Measurements from ENCODE around the gene LTBP3.

Gene LTBP3

GRCh38 chr11:65553301-65554001, 4.7 kb downstream of the LTBP3 start:
- no peak for DNase-seq (ENCODE audit: low read depth)

DNA sequence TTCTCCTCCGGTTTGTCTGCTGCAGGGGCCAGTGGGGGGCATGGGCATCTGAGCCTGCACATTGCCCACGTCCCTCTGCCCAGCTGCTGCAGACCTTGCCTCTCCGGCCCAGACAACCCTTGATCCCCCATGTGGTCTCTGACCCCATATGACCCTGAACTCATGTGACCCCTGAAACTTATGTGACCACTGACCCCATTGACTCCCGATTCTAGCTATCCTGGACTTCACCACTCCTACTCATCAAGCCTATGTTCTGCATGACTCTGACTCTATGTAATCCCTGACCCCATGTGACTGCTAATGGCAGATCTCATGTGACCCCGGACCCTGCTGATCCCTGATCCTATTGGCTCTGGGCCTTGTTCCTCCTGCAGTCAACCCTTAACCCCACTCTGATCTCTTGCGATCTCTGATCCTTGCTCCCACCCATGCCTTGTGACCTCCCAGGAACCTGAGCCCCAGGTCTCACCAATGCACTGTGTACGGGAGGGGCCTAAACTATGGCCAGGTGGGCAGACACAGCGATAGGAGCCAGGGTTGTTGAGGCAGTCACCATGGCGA, 5.7 kb downstream of the LTBP3 start:
- no peak for DNase-seq (ENCODE audit: low read depth)

GRCh38 chr11:65551572-65552387, 6.4 kb downstream of the LTBP3 start:
- no peak for DNase-seq (ENCODE audit: low read depth)

DNA sequence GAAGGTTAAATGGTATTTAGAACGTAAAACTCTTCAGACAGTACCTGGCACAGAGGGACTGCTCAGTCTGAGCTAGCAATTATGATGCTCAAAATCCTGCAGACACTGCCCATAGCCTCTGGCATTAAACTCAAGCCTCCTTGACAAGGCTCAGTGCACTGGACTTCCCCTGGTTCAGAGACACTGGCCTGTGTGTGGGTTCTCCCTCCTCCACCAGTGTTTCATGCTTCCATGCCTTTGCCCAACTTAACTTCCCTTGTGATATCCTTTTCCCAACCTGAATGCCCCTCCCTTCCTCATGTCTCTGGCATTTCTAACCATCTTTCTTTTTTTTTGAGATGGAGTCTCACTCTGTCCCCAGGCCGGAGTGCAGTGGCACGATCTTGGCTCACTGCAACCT, 9.1 kb downstream of the LTBP3 start:
- no peak for DNase-seq (ENCODE audit: low read depth)

DNA sequence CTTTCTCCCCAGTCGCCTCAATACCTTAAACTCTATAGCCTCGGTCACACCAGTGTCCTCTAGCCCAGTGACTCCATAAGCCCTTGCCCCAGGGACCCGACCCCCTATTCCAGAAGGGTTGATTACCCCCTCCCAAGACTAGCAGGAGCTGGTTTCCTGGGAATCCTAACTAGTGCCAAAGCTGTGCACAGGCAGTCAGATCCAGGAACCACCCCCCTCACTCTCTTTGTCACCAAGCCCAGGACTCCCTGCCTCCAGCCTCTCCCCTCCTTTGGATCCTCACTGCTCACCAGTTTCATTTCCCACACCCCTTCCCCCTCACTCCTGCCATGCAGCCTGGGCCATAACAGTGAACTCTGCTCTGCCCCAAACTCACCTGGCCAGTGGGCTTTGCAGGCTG, 9.8 kb downstream of the LTBP3 start:
- DNase-seq (ENCODE audit: low read depth): no peak

- DNase-seq (ENCODE audit: low read depth): no peak
Observed at GRCh38 chr11:65547446-65548125, 10.6 kb downstream of the LTBP3 start.

DNA sequence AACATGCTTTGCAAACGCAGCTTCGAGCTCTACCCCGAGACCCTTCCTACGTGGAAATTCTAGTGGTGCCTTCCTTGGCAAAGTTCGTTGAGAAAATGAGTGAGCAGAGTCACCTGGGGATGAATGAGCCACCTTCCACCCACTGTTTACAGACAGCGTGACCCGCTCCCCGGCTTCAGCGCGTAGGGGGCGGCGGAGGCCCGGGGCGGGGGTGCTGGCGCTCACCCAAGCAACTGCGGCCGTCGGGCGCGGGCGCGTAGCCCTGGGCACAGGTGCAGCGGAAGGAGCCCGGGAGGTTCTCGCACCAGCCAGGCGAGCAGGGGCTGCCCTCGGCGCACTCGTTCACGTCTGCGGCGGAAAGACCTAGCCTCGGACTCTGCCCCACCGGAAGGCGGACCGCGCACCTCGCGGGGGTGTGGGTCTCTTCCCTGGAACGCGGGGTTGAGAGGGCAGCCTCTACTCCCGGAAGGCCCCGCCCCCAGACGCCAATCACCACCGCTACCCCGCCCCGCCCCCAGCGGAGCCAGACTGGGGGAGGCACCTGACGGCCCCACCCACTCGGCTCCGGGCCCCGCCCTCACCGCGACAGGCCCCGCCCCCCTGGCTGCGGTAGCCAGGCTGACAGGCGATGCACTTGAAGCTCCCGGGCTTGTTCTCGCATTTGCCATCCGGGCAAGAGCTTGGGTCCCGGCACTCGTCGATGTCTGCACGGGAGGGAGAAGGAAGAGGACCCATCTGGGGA, 11.8 kb downstream of the LTBP3 start:
- DNase-seq (ENCODE audit: low read depth): peak; percentile 97

DNA sequence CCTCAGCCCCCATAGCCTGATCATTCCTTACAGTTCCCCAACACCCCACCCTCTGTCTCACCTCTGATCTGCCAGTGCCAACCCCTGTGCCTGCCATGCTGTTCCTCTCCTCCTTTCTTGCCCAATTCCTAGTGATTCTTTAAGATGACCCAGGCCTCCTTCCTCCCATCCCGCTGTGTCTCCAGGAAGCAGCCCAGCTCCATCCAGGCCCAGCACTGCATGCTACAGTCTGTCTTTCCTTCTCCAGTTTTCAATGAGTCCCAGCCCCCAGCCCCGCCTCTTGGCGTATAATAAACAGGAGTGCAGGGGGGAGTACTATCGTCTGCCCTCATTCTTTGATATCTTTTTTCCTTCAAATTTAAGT, 12.3 kb downstream of the LTBP3 start:
- DNase-seq (ENCODE audit: low read depth): no peak

DNA sequence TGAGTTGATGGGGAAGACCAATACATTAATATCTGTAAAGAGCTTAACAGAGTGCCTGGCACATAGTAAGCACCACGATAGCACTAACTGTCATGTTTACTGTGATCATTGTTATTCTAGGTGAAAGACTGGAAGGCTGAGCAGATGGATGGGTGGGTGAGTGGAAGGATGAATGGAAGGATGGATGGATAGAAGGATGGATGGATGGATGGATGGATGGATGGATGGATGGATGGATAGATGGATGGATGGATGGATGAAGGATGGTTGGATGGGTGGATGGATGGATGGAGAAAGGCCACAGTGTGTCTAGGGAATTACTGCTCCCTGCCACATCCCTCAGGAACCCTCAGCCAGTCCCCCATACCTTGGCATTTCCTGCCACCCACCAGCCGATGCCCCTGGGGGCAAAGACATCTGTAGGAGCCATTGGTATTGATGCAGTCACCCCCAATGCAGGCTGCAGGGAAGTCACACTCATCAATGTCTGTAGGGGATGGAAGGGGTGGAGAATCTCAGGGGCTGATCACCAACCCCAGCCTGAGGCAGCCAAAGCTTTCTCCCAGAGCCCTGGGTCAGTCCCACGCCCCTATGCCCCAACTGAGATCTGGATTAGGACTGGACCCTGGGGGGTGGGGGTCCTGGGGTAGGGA, 15.3 kb downstream of the LTBP3 start:
- DNase-seq (ENCODE audit: low read depth): no peak

DNA sequence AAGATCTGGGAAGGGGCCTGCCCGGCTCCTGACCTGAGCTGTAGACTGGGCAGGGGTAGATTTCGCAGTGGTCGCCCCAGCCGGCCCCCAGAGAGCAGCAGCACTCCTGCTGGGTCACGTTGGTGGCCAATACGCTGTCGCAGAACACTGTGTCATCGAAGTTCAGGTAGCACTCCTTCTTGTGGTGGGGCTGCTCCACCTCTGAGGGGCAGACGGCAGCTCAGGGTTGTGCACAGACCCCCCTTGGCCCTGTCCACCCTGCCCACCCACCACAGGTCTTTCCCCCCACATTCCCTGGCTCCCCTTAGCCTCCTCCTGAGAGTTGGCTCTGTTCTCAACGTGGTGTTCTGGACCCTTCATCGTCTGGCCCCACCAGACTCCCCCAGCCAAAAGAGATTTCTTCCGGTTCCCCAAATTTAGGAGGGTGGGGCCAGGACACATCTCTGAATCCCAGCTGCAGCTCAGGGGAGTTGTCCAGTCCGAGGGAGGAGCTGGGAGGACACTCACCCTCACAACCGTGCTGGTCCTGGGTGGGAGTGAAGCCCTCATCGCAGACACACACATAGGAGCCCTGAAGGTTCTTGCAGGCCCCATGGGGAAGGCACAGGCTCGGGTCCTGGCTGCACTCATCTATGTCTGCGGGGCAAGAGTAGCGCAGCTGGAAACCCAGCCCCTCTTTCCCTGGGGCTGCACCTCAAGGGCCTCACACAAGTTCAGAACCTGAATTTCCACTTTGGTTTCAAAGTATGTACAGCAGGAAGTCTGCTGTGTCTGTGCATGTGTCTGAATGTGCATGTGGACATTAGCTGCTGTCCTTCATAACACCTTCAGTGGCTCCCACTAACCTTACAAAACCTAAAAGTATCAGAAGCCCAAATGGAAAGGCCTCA, 16.8 kb downstream of the LTBP3 start:
- DNase-seq (ENCODE audit: low read depth): no peak

DNA sequence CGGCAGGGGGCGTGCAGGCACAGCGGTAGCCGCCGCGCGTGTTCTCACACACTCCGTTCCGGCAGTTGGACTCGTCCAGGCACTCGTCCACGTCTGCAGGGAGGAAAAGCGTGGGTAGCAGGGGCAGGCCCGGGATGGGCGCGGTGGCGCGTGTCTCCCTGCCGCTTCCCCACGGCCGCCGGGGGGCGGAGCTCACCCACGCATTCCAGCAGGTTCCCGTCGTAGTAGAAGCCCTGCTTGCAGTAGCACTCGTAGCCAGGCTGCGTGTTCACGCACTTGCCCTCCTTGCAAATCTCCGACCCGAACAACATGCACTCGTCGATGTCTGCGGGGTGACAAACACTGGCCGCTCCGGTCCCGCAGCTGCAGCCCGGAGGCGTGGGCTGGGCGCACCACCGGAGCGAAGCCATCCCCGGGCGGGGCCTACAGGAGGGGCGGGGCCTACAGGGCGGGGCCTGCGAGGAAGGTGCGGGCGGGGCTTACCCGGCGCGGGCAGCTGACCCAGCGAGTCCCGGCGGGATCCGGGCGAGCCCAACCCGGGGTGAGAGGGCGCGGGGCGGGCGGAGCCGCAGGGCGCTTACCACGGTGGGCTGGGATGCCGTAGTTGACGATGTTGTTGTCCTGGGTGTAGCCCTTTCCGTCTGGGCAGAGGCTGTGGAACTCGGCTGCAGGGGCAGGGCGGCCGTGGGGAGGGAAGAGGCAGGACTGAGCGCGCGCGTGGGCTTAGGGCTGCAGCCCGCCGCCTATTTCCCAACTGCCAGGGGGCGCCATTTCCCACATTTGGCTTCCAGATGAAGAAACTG, 17.7 kb downstream of the LTBP3 start:
- peak; percentile 80 for DNase-seq (ENCODE audit: low read depth)

GRCh38 chr11:65539744-65540289, 18.3 kb downstream of the LTBP3 start:
- DNase-seq (ENCODE audit: low read depth): no peak

- DNase-seq (ENCODE audit: low read depth): no peak
Observed at GRCh38 chr11:65538915-65539743, 19.0 kb downstream of the LTBP3 start.

DNA sequence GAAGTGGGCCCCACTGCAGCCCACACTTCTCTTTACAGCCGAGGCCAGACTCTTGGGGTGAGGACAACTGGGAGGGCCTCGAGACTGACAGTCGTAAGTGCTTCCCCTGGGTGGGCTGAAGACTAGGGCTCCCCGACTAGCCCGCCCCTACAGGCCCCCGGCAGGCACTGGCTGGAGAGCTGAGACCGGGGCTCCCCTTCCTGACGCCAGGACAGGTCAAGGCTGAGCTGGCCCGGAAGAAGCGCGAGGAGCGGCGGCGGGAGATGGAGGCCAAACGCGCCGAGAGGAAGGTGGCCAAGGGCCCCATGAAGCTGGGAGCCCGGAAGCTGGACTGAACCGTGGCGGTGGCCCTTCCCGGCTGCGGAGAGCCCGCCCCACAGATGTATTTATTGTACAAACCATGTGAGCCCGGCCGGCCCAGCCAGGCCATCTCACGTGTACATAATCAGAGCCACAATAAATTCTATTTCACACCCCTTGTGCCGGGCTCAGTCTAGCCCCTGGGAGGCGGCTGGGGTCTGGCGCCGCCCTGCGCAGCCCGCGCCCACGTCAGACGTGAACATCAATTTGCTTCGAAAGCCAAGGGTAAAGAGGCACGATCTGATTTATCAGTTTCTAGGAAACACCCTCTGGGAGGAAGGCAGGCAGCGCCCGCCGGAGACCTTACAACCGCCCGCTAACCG, 19.8 kb downstream of the LTBP3 start:
- no peak for DNase-seq (ENCODE audit: low read depth)

DNA sequence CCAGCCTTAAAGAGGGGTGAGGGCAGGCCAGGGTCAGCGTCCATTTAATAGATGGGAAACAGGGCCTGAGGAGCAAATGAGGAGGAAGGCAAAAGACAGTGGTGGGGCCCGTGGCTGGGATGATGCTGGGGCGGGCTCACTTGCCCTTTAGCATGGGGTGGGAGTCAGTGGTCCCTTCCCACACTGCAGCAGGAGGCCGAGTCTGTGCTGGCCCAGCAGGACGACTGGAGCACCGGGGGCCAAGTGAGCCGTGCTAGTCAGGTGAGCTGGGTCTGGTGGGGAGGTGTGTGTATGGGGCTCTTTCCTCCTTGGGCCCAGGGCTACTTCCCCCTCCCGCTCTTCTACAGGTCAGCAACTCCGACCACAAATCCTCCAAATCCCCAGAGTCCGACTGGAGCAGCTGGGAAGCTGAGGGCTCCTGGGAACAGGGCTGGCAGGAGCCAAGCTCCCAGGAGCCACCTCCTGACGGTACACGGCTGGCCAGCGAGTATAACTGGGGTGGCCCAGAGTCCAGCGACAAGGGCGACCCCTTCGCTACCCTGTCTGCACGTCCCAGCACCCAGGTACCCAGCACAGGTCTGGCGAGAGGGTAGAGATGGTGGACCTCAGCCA, 20.4 kb downstream of the LTBP3 start:
- DNase-seq (ENCODE audit: low read depth): no peak

- no peak for DNase-seq (ENCODE audit: low read depth)
Observed at GRCh38 chr11:65537296-65537597, 20.9 kb downstream of the LTBP3 start.
